Measurements from ENCODE around the gene UGT1A4. TPM values are rescaled to one million over a fixed set of nuclear protein-coding genes. Genes with fewer than 3 reads are reported as not detected.

The UGT1A4 gene
- total and polyA plus RNA-seq, 9 of the 15 experiments (the other 6 are each of a cell fraction or from before 2014, with no cell fraction given), result not detected

DNA sequence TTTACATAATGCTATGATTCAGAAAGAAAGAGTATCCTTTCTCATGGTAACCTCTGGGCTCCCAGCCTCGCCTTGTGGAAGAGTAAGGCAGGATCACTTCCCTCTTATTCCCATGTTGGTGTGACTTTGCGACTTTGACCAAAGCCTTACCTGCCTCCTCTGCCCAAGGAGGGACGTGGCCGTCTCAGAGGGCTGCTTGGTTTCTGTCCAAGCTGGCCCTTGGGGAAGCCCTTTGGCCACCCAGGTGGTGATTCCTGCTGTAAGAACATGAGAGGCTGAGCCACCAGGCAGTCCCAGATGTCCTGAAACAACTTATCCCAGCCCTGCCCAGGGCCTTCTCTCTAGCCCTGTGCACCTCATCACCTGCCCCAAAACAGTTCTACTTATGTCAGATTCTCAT, 19.8 kb upstream of the UGT1A4 start:
- Histone ChIP-seq H4K20me1 (replicated peaks; ENCODE audit: control insufficient read depth, insufficient read depth, low read length) (no peaks in the 10 kb centered on the region), H2AFZ (ENCODE audit: low read depth, low read length) (no peak overlapping the region), H3K4me2 (ENCODE audit: insufficient read depth, low read length) (no peak overlapping the region), H3K79me2 (ENCODE audit: control insufficient read depth, insufficient read depth, low read length) (no peaks in the 10 kb centered on the region), H3K27ac (ENCODE audit: extremely low read depth, low read depth, low read length) (no peak overlapping the region), H3K4me3 (no peak overlapping the region), H3K36me3 (ENCODE audit: control insufficient read depth, insufficient read depth, low read length) (no peaks in the 10 kb centered on the region), H3K9me1 (ENCODE audit: control insufficient read depth, insufficient read depth, low read length) (no peaks in the 10 kb centered on the region), H3K4me1 (replicated peaks in 1 of 2; ENCODE audit: control insufficient read depth in 2 of 2, insufficient read depth in 2 of 2, low read length in 2 of 2) (peaks cover 0 to 10% of the 10 kb centered on the region in 2 experiments; a peak in 3 of 5 replicates), H3K9ac (ENCODE audit: insufficient read depth in 1 of 2, low read depth in 2 of 2, low read length in 2 of 2) (no peak overlapping the region), H3K27me3 (ENCODE audit: control insufficient read depth in 2 of 2, insufficient read depth in 2 of 2, low read length in 2 of 2) (no peaks in the 10 kb centered on the region), H3K9me3 (replicated peaks; ENCODE audit: control insufficient read depth, insufficient read depth, low read depth, low read length) (no peaks in the 10 kb centered on the region)
- in situ Hi-C loops (cut with MboI), result no loop called here
- no peak for ATAC-seq
- no TSS peak for BruUV-seq (replicated peaks)
- no peak for DNase-seq (ENCODE audit: extremely low read depth in 1 of 4, low spot score in 3 of 4)
- TF ChIP-seq, protein P1, sequence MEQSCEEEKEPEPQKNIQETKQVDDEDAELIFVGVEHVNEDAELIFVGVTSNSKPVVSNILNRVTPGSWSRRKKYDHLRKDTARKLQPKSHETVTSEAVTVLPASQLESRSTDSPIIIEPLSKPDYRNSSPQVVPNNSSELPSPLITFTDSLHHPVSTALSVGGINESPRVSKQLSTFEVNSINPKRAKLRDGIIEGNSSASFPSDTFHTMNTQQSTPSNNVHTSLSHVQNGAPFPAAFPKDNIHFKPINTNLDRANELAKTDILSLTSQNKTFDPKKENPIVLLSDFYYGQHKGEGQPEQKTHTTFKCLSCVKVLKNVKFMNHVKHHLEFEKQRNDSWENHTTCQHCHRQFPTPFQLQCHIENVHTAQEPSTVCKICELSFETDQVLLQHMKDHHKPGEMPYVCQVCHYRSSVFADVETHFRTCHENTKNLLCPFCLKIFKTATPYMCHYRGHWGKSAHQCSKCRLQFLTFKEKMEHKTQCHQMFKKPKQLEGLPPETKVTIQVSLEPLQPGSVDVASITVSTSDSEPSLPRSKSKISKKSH (CRISPR knock-in tag; IDR thresholded peaks at IDR 0.05), result no peak
- TF ChIP-seq SNIP1 (IDR thresholded peaks at IDR 0.05; ENCODE audit: low read depth) (no peak), ZNF507 (tag; conservative IDR thresholded peaks at IDR 0.05) (no peak), ELF1 (tag; IDR thresholded peaks at IDR 0.05) (no peak), FIP1L1 (IDR thresholded peaks at IDR 0.05; ENCODE audit: low read depth, low read length, poor library complexity, severe bottlenecking) (no peak), ZNF3 (CRISPR knock-in tag; IDR thresholded peaks at IDR 0.05) (no peak), SMAD4 (CRISPR knock-in tag; conservative IDR thresholded peaks at IDR 0.05) (no peak), NR2C2 (CRISPR knock-in tag; IDR thresholded peaks at IDR 0.05) (no peak), NR2C2 (tag; IDR thresholded peaks at IDR 0.05) (no peak), SRSF7 (optimal IDR thresholded peaks at IDR 0.05; ENCODE audit: low read depth, low read length) (no peak), ZNF140 (CRISPR knock-in tag; IDR thresholded peaks at IDR 0.05) (no peak)
- TF ChIP-seq, protein P2, sequence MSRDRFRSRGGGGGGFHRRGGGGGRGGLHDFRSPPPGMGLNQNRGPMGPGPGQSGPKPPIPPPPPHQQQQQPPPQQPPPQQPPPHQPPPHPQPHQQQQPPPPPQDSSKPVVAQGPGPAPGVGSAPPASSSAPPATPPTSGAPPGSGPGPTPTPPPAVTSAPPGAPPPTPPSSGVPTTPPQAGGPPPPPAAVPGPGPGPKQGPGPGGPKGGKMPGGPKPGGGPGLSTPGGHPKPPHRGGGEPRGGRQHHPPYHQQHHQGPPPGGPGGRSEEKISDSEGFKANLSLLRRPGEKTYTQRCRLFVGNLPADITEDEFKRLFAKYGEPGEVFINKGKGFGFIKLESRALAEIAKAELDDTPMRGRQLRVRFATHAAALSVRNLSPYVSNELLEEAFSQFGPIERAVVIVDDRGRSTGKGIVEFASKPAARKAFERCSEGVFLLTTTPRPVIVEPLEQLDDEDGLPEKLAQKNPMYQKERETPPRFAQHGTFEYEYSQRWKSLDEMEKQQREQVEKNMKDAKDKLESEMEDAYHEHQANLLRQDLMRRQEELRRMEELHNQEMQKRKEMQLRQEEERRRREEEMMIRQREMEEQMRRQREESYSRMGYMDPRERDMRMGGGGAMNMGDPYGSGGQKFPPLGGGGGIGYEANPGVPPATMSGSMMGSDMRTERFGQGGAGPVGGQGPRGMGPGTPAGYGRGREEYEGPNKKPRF (IDR thresholded peaks at IDR 0.05; ENCODE audit: low read depth, low read length), result no peak
- TF ChIP-seq, protein P3, sequence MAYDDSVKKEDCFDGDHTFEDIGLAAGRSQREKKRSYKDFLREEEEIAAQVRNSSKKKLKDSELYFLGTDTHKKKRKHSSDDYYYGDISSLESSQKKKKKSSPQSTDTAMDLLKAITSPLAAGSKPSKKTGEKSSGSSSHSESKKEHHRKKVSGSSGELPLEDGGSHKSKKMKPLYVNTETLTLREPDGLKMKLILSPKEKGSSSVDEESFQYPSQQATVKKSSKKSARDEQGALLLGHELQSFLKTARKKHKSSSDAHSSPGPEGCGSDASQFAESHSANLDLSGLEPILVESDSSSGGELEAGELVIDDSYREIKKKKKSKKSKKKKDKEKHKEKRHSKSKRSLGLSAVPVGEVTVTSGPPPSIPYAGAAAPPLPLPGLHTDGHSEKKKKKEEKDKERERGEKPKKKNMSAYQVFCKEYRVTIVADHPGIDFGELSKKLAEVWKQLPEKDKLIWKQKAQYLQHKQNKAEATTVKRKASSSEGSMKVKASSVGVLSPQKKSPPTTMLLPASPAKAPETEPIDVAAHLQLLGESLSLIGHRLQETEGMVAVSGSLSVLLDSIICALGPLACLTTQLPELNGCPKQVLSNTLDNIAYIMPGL (CRISPR knock-in tag; IDR thresholded peaks at IDR 0.05), result no peak
- FAIRE-seq, result no peak
- POLR2A ChIA-PET, result no interaction called here
- WGBS (ENCODE audit: insufficient coverage, low coverage, missing lambda C conversion rate), result 75% methylated on average over 2 of the region's 4 CpGs
- CTCF ChIA-PET (ENCODE audit: low intra/inter-chr PET ratio), result no interaction called here
- intact Hi-C loops (cut with micrococcal nuclease), result no loop called here

Data from K562 (cell line).